Endothelial cell of umbilical vein (primary cell): Measurements from ENCODE around the gene SLC5A2. TPM values are rescaled to one million over a fixed set of nuclear protein-coding genes. Genes with fewer than 3 reads are reported as not detected.
A peak's percentile ranks its signal among the peaks of the same experiment; 100 is the strongest.

ENCODE experiments used
- BruUV-seq: library from RNA; stranded (reverse); fragments of 400-500 nt; replicated peaks from 2 replicates; lab custom pipeline; 2021; lab: Mats Ljungman, UMichigan
- CTCF ChIA-PET: fragments of 300-600, 350-600 bp; sonication (Branson Sonifier 250); formaldehyde crosslinking; loops from one replicate; lab custom pipeline; 2021; ENCODE audit warnings: antibody characterized with exemption, inconsistent platforms; lab: Charles Lee
- POLR2A ChIA-PET: fragments of 300-600, 350-600 bp; sonication (Branson Sonifier 250); formaldehyde crosslinking; loops from one replicate; lab custom pipeline; 2021; ENCODE audit warnings: antibody characterized with exemption, inconsistent platforms; lab: Charles Lee
- DNase-seq: peaks from one replicate; pipeline ENCODE4 v3.0.0-alpha.2; 2011; ENCODE audit warnings: low read depth, low spot score
- FAIRE-seq: peaks from 2 replicates; lab custom pipeline; 2011; peaks lifted over from hg19 to GRCh38; lab: Jason Lieb, UNC
- H2AFZ ChIP-seq: 2 replicates; pipeline ENCODE4 v1.6.0; 2012; ENCODE audit warnings: low read depth, low read length, control low read depth, inconsistent platforms
- H3K27ac ChIP-seq: 2 replicates; pipeline ENCODE4 v1.5.1; 2011; ENCODE audit warnings: low read depth, mild to moderate bottlenecking, control low read depth, low read length, moderate library complexity; ENCODE audit not compliant: insufficient read depth
- H3K27me3 ChIP-seq, 2 experiments: 2 replicates each; pipeline versions ENCODE4 v1.6.0 to v1.6.1; 2011; ENCODE audit warnings: low read length in 2 of 2, mixed read lengths in 1 of 2; ENCODE audit not compliant: control insufficient read depth in 2 of 2, insufficient read depth in 2 of 2
- H3K36me3 ChIP-seq, 2 experiments: 2 replicates in 1 of 2; 3 replicates in 1 of 2; pipeline ENCODE4 v1.5.1; 2011; ENCODE audit warnings: low read length in 2 of 2, mild to moderate bottlenecking in 1 of 2, moderate library complexity in 1 of 2; ENCODE audit not compliant: control insufficient read depth in 2 of 2, insufficient read depth in 2 of 2; ENCODE audit errors: extremely low read depth in 1 of 2
- H3K4me1 ChIP-seq: 3 replicates; pipeline ENCODE4 v1.5.1; 2011; ENCODE audit warnings: mild to moderate bottlenecking, low read length; ENCODE audit not compliant: control insufficient read depth, insufficient read depth; ENCODE audit errors: extremely low read depth
- H3K4me2 ChIP-seq: 2 replicates; pipeline ENCODE4 v1.6.1; 2011; ENCODE audit warnings: low read length, control low read depth, mixed read lengths; ENCODE audit not compliant: insufficient read depth
- H3K4me3 ChIP-seq, 3 experiments: fragments of 200-600 bp in 1 of 3; sonication (generic), shearing (Covaris generic) in 1 of 3; replicated peaks in 1 of 3; 2 replicates each; pipeline ENCODE4 v1.5.1; 2011 to 2016; ENCODE audit warnings: control low read depth in 3 of 3, low read length in 3 of 3, mild to moderate bottlenecking in 2 of 3, inconsistent platforms in 1 of 3, low read depth in 1 of 3, moderate library complexity in 1 of 3; ENCODE audit not compliant: insufficient read depth in 1 of 3
- H3K79me2 ChIP-seq: 2 replicates; pipeline ENCODE4 v1.6.0; 2012; ENCODE audit warnings: low read length, inconsistent platforms; ENCODE audit not compliant: control insufficient read depth, insufficient read depth
- H3K9ac ChIP-seq: replicated peaks from 2 replicates; pipeline ENCODE3; 2011; ENCODE audit warnings: low read length, control low read depth; ENCODE audit not compliant: insufficient read depth; ENCODE audit errors: extremely low read depth
- H3K9me1 ChIP-seq: replicated peaks from 3 replicates; pipeline ENCODE4 v1.6.0; 2011; ENCODE audit warnings: mild to moderate bottlenecking, low read length; ENCODE audit not compliant: control insufficient read depth, insufficient read depth; ENCODE audit errors: extremely low read depth
- H3K9me3 ChIP-seq: replicated peaks from 2 replicates; pipeline ENCODE4 v1.5.1; 2012; ENCODE audit warnings: low read length, inconsistent platforms; ENCODE audit not compliant: control insufficient read depth, insufficient read depth
- H4K20me1 ChIP-seq: replicated peaks from 2 replicates; pipeline ENCODE3; 2011; ENCODE audit warnings: mild to moderate bottlenecking, low read length; ENCODE audit not compliant: control insufficient read depth, insufficient read depth; ENCODE audit errors: extremely low read depth
- CTCF ChIP-seq, 2 donors: IDR thresholded peaks; 1 replicate in 1 of 2; 2 replicates in 1 of 2; pipeline ENCODE4 v1.5.1; 2011; ENCODE audit warnings: low read length in 2 of 2, mild to moderate bottlenecking in 2 of 2, moderate library complexity in 2 of 2, control low read depth in 1 of 2, inconsistent platforms in 1 of 2, low read depth in 1 of 2; ENCODE audit not compliant: insufficient read depth in 1 of 2; ENCODE audit errors: extremely low read depth in 1 of 2
- EZH2 ChIP-seq: IDR thresholded peaks from 2 replicates; pipeline ENCODE4 v1.6.1; 2012; ENCODE audit warnings: borderline replicate concordance, low read depth, mild to moderate bottlenecking, moderate library complexity, low read length, inconsistent platforms; ENCODE audit not compliant: severe bottlenecking
- FOS ChIP-seq: IDR thresholded peaks from 2 replicates; pipeline ENCODE4 v1.6.1; 2011; ENCODE audit warnings: mild to moderate bottlenecking, low read length, moderate library complexity, borderline replicate concordance; ENCODE audit not compliant: insufficient read depth
- GATA2 ChIP-seq: IDR thresholded peaks from 2 replicates; pipeline ENCODE4 v1.7.0; 2011; ENCODE audit warnings: low read depth, mild to moderate bottlenecking, moderate library complexity, mixed read lengths, low read length; ENCODE audit not compliant: insufficient read length, insufficient read depth
- JUN ChIP-seq: IDR thresholded peaks from 2 replicates; pipeline ENCODE4 v1.6.1; 2011; ENCODE audit warnings: borderline replicate concordance, low read depth; ENCODE audit not compliant: insufficient read length, insufficient read depth
- MAX ChIP-seq: IDR thresholded peaks from 2 replicates; pipeline ENCODE4 v1.6.1; 2011; ENCODE audit not compliant: insufficient read depth, insufficient read length
- MYC ChIP-seq: IDR thresholded peaks from one replicate; pipeline ENCODE4 v1.6.1; 2011; ENCODE audit warnings: mild to moderate bottlenecking, low read depth, low read length
- POLR2A ChIP-seq: IDR thresholded peaks from 2 replicates; pipeline ENCODE4 v1.6.1; 2012; ENCODE audit warnings: low read depth, mild to moderate bottlenecking, control low read depth, low read length
- POLR2AphosphoS5 ChIP-seq: IDR thresholded peaks from 2 replicates; pipeline ENCODE4 v1.6.1; 2012; ENCODE audit warnings: low read depth, mild to moderate bottlenecking, control low read depth, low read length, moderate library complexity; ENCODE audit not compliant: insufficient read depth
- dilution Hi-C: fragments of 300-500 bp; cut with MboI; formaldehyde crosslinking; loops from one replicate; pipeline ENCODE4 v1.15.0; 2019; ENCODE audit warnings: low sequenced_read_pairs; ENCODE audit not compliant: extremely low pct_ligation_motif_present
- intact Hi-C: fragments of 100-400 bp; cut with micrococcal nuclease; formaldehyde crosslinking; loops from one replicate; pipeline ENCODE4 v1.10.0; 2022
- polyA plus RNA-seq, 4 experiments: library from polyadenylated mRNA; depleted of rRNA in 3 of 4; stranded (reverse) in 3 of 4; unstranded in 1 of 4; fragments of >200 nt; gene quantifications; 2 replicates each; pipeline versions ENCODE4 v1.2.1 to v1.2.3, GENCODE V29; 2011 to 2012; ENCODE audit warnings: missing spikeins in 1 of 4
- total RNA-seq: library from RNA; stranded (reverse); gene quantifications from 2 replicates; pipeline ENCODE4 v1.2.3, GENCODE V29; 2021

Gene SLC5A2
- total and polyA plus RNA-seq, 2 donors (not counting 3 experiments of a cell fraction or from before 2014, with no cell fraction given): 0.03 TPM; not detected in 1

GRCh38 chr16:31453255-31454204, 29.4 kb upstream of the SLC5A2 start:
- Histone ChIP-seq H3K4me2 (no peak overlapping the region), H3K79me2 (peaks cover 32% of the 10 kb centered on the region), H3K27ac (peak overlapping the region; percentile 13), H2AFZ (no peak overlapping the region), H3K9ac (no peak overlapping the region), H3K9me1 (no peaks in the 10 kb centered on the region), H3K27me3 (no peaks in the 10 kb centered on the region), H3K4me1 (peaks cover 29% of the 10 kb centered on the region), H3K9me3 (no peaks in the 10 kb centered on the region), H4K20me1 (no peaks in the 10 kb centered on the region), H3K36me3 (no peaks in the 10 kb centered on the region), H3K4me3 (no peak overlapping the region)
- no peak for TF ChIP-seq POLR2AphosphoS5
- no peak for TF ChIP-seq GATA2
- TF ChIP-seq POLR2A: no peak
- TF ChIP-seq MYC: no peak
- TF ChIP-seq JUN: no peak
- no peak for TF ChIP-seq FOS
- TF ChIP-seq CTCF (IDR thresholded peaks at IDR 0.05; ENCODE audit: extremely low read depth in 1 of 2, insufficient read depth in 1 of 2, low read depth in 1 of 2, low read length in 2 of 2): no peak
- TF ChIP-seq EZH2: no peak
- no peak for TF ChIP-seq MAX
- ChIA-PET CTCF (interaction anchor here (1.2 to 3.1 kb wide), 5 partner anchors 10 to 469 kb away, joined by 3 to 39 read pairs (median 4); partner anchors contain the start of genes HSD3B7 and ZNF843), POLR2A (interaction anchor here (1.8 kb wide), 1 partner anchor 11 kb away, joined by 5 read pairs; the partner anchor contains the start of gene ZNF843)
- dilution Hi-C loops: no loop called here
- BruUV-seq: no TSS peak
- intact Hi-C loops: no loop called here
- DNase-seq (no peak), FAIRE-seq (no peak)
